ENCODE measurements around the gene GGACT. TPM values are rescaled to one million over a fixed set of nuclear protein-coding genes. Genes with fewer than 3 reads are reported as not detected.

The GGACT gene
- polyA plus RNA-seq, 1 donor from 2014 or later, result 1.7 TPM

DNA sequence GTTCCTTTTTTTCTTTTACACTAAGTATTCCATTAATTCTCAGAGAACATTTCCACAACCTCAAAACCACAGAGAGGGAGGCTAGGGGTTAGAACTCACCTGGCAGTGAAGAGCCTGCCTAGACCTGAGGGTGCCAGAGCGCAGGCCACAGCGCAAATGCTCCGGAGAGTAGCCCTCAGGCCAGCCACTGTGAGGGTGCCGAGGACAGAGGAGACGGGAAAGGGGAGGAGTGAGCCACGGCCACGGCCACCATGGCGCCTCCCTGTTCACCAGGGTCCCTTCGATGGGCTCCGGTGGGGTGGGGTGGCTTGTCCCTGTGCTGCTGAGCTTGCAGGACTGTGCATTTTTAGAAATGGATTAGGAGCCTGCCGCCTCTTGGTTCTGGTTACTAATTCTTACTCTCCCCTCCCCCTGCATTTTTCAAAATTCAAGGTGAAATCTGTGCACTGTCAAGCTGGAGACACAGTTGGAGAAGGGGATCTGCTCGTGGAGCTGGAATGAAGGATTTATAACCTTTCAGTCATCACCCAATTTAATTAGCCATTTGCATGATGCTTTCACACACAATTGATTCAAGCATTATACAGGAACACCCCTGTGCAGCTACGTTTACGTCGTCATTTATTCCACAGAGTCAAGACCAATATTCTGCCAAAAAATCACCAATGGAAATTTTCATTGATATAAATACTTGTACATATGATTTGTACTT is 58.8 kb downstream of the GGACT start:
- no peaks in the 10 kb centered on the region for H3F3A ChIP-seq (ENCODE audit: insufficient read depth, low read length, poor library complexity, severe bottlenecking)
- H3K9me3 ChIP-seq (ENCODE audit: low read length), result no peaks in the 10 kb centered on the region
- no peaks in the 10 kb centered on the region for H4K20me1 ChIP-seq (ENCODE audit: insufficient read depth)
- no peaks in the 10 kb centered on the region for H3K36me3 ChIP-seq (ENCODE audit: insufficient read depth, low read length)
- H2AFZ ChIP-seq (ENCODE audit: low read depth, low read length), result no peak overlapping the region
- no peaks in the 10 kb centered on the region for H3K9me2 ChIP-seq (ENCODE audit: insufficient read depth, low read length)
- no peak overlapping the region for H3K9ac ChIP-seq (ENCODE audit: low read length)
- no peak overlapping the region for H3K27ac ChIP-seq (ENCODE audit: low read length)
- no peak overlapping the region for H3K4me2 ChIP-seq (ENCODE audit: low read length)
- TF ChIP-seq CTCF (IDR thresholded peaks at IDR 0.05; ENCODE audit: poor library complexity, severe bottlenecking) (no peak), MXI1 (conservative IDR thresholded peaks at IDR 0.05; ENCODE audit: poor library complexity, severe bottlenecking) (no peak), EZH2 (IDR thresholded peaks at IDR 0.05; ENCODE audit: borderline replicate concordance, insufficient read depth, low read length, poor library complexity, severe bottlenecking) (no peak), RAD21 (conservative IDR thresholded peaks at IDR 0.05) (no peak), TAF1 (IDR thresholded peaks at IDR 0.05; ENCODE audit: low read depth) (no peak), EP300 (conservative IDR thresholded peaks at IDR 0.05; ENCODE audit: poor library complexity, severe bottlenecking) (no peak), SMC3 (conservative IDR thresholded peaks at IDR 0.05; ENCODE audit: poor library complexity) (no peak), POLR2AphosphoS5 (IDR thresholded peaks at IDR 0.05) (no peak)
- TF ChIP-seq, protein P1, sequence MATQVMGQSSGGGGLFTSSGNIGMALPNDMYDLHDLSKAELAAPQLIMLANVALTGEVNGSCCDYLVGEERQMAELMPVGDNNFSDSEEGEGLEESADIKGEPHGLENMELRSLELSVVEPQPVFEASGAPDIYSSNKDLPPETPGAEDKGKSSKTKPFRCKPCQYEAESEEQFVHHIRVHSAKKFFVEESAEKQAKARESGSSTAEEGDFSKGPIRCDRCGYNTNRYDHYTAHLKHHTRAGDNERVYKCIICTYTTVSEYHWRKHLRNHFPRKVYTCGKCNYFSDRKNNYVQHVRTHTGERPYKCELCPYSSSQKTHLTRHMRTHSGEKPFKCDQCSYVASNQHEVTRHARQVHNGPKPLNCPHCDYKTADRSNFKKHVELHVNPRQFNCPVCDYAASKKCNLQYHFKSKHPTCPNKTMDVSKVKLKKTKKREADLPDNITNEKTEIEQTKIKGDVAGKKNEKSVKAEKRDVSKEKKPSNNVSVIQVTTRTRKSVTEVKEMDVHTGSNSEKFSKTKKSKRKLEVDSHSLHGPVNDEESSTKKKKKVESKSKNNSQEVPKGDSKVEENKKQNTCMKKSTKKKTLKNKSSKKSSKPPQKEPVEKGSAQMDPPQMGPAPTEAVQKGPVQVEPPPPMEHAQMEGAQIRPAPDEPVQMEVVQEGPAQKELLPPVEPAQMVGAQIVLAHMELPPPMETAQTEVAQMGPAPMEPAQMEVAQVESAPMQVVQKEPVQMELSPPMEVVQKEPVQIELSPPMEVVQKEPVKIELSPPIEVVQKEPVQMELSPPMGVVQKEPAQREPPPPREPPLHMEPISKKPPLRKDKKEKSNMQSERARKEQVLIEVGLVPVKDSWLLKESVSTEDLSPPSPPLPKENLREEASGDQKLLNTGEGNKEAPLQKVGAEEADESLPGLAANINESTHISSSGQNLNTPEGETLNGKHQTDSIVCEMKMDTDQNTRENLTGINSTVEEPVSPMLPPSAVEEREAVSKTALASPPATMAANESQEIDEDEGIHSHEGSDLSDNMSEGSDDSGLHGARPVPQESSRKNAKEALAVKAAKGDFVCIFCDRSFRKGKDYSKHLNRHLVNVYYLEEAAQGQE (IDR thresholded peaks at IDR 0.05; ENCODE audit: borderline replicate concordance), result no peak
- H3K79me2 ChIP-seq (replicated peaks; ENCODE audit: insufficient read depth, low read length), result no peaks in the 10 kb centered on the region
- H3K27me3 ChIP-seq (ENCODE audit: insufficient read depth, low read depth, low read length), result no peaks in the 10 kb centered on the region
- H3K4me3 ChIP-seq (ENCODE audit: low read length), result no peak overlapping the region

DNA sequence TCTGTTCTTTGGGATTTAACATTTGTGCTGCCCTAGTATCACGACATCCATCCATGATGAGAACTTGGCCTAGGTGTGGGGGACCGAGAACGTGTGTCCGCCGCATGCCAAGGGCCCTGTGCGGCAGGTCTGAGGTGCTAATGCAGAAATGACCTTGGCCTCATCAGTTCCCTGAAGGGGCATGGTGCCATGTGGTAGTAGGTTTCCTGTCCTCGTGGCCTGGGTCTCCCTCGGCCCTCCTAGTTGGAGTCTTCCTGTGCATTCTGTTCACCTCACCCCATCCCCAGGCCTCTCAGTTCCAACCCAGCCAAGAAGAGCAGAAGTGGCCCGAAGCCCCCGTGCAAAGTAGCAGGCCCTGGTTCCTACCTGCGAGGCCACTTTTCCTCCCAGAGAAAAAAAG is 59.8 kb downstream of the GGACT start:
- no peak overlapping the region for H3K4me2 ChIP-seq (ENCODE audit: low read length)
- no peaks in the 10 kb centered on the region for H3K9me3 ChIP-seq (ENCODE audit: low read length)
- H3K9me2 ChIP-seq (ENCODE audit: insufficient read depth, low read length), result no peaks in the 10 kb centered on the region
- H3F3A ChIP-seq (ENCODE audit: insufficient read depth, low read length, poor library complexity, severe bottlenecking), result no peaks in the 10 kb centered on the region
- H3K79me2 ChIP-seq (replicated peaks; ENCODE audit: insufficient read depth, low read length), result no peaks in the 10 kb centered on the region
- H4K20me1 ChIP-seq (ENCODE audit: insufficient read depth), result no peaks in the 10 kb centered on the region
- H3K4me3 ChIP-seq (ENCODE audit: low read length), result no peak overlapping the region
- H3K27me3 ChIP-seq (ENCODE audit: insufficient read depth, low read depth, low read length), result no peaks in the 10 kb centered on the region
- H3K27ac ChIP-seq (ENCODE audit: low read length), result no peak overlapping the region
- H2AFZ ChIP-seq (ENCODE audit: low read depth, low read length), result no peak overlapping the region
- no peak overlapping the region for H3K9ac ChIP-seq (ENCODE audit: low read length)
- TF ChIP-seq SMC3 (conservative IDR thresholded peaks at IDR 0.05; ENCODE audit: poor library complexity), result no peak
- H3K36me3 ChIP-seq (ENCODE audit: insufficient read depth, low read length), result no peaks in the 10 kb centered on the region

All from neural cell (in vitro differentiated cells).